HG02840 (cell line): ENCODE results near the gene CDK9.
"Not testable (repeated sequence)": the region's sequence is repeated elsewhere in the genome, so short reads cannot be mapped to it uniquely, and the experiment has no call there.

Experiments used
- ATAC-seq: cut with Tn5 transposase; IDR thresholded peaks from one replicate; pipeline ENCODE4 v1.9.1; 2021; ENCODE audit warnings: mild to moderate bottlenecking, moderate library complexity, moderate number of reproducible peaks; ENCODE audit not compliant: unreplicated experiment, low FRiP score

CDK9 gene

GRCh38 chr9:127785933-127786772, at the start of gene CDK9:
CDK9 (plus strand) TSS chr9:127786034; CDS start chr9:127786149, 115 bp downstream.
- ATAC-seq, result peak; percentile 66

- no peak for ATAC-seq
Observed at GRCh38 chr9:127738666-127739065, 47.2 kb upstream of the CDK9 start.

GRCh38 chr9:127739614-127740330, 46.1 kb upstream of the CDK9 start:
- no peak for ATAC-seq

GRCh38 chr9:127741831-127742434, 43.9 kb upstream of the CDK9 start:
- ATAC-seq, result no peak

GRCh38 chr9:127742435-127743088, 43.3 kb upstream of the CDK9 start:
- no peak for ATAC-seq

GRCh38 chr9:127744398-127745110, 41.3 kb upstream of the CDK9 start:
- ATAC-seq, result no peak

- ATAC-seq, result no peak
Observed at GRCh38 chr9:127746959-127747569, 38.8 kb upstream of the CDK9 start.

- no peak for ATAC-seq
Observed at GRCh38 chr9:127749090-127749787, 36.6 kb upstream of the CDK9 start.

- no peak for ATAC-seq
Observed at GRCh38 chr9:127751269-127752054, 34.4 kb upstream of the CDK9 start.

GRCh38 chr9:127753148-127753547, 32.7 kb upstream of the CDK9 start:
- ATAC-seq, result no peak

- ATAC-seq, result no peak
Observed at GRCh38 chr9:127753622-127754021, 32.2 kb upstream of the CDK9 start.

- ATAC-seq, result no peak
Observed at GRCh38 chr9:127754099-127755060, 31.5 kb upstream of the CDK9 start.

- no peak for ATAC-seq
Observed at GRCh38 chr9:127755061-127756060, 30.5 kb upstream of the CDK9 start.

- no peak for ATAC-seq
Observed at GRCh38 chr9:127756233-127756632, 29.6 kb upstream of the CDK9 start.

- not testable (repeated sequence) for ATAC-seq
Observed at GRCh38 chr9:127756776-127757175, 29.1 kb upstream of the CDK9 start.

- ATAC-seq, result no peak
Observed at GRCh38 chr9:127758843-127759242, 27.0 kb upstream of the CDK9 start.
